ENCODE data around the gene KCND3.

- TF ChIP-seq CTCF (conservative IDR thresholded peaks at IDR 0.05) (no peak), EZH2 (IDR thresholded peaks at IDR 0.05; ENCODE audit: low read depth) (no peak)
These were observed 154.5 kb downstream of the KCND3 start for GRCh38 chr1:111834956-111835355.

Data from PC-9 (cell line).